A673 (cell line): ENCODE data around the gene TMEM168. TPM values are rescaled to one million over a fixed set of nuclear protein-coding genes. Genes with fewer than 3 reads are reported as not detected.

ENCODE experiments used
- BruUV-seq: library from RNA; stranded (reverse); fragments of 400-500 nt; replicated peaks from 2 replicates; lab custom pipeline; 2021; lab: Mats Ljungman, UMichigan
- CTCF ChIA-PET: fragments of 300-600 bp; sonication (Branson Sonifier 250); formaldehyde crosslinking; loops from one replicate; lab custom pipeline; 2022; ENCODE audit warnings: antibody characterized with exemption; lab: Charles Lee
- POLR2A ChIA-PET: fragments of 300-600 bp; sonication (Branson Sonifier 250); formaldehyde crosslinking; loops from one replicate; lab custom pipeline; 2022; ENCODE audit warnings: antibody characterized with exemption; ENCODE audit not compliant: low non-redundant PET; lab: Charles Lee
- DNase-seq: peaks from one replicate; pipeline ENCODE4 v3.0.0-alpha.2; 2015; ENCODE audit warnings: low spot score
- H3K27ac ChIP-seq: fragments of 200-600 bp; sonication (generic); 2 replicates; pipeline ENCODE4 v1.5.1; 2016; ENCODE audit warnings: mixed run types, low read depth, mild to moderate bottlenecking, mixed read lengths, antibody characterized with exemption, low read length; ENCODE audit not compliant: poor library complexity, severe bottlenecking
- H3K27me3 ChIP-seq: fragments of 200-600 bp; sonication (generic); replicated peaks from 2 replicates; pipeline ENCODE4 v1.6.1; 2017; ENCODE audit warnings: mixed run types, low read depth, mild to moderate bottlenecking, mixed read lengths, antibody characterized with exemption, low read length; ENCODE audit not compliant: insufficient read depth, poor library complexity
- H3K36me3 ChIP-seq: fragments of 200-600 bp; sonication (generic); 2 replicates; pipeline ENCODE4 v1.6.1; 2016; ENCODE audit warnings: mixed run types, mild to moderate bottlenecking, mixed read lengths, antibody characterized with exemption, low read length; ENCODE audit not compliant: insufficient read depth, poor library complexity, severe bottlenecking
- H3K4me1 ChIP-seq: fragments of 200-600 bp; sonication (generic); 2 replicates; pipeline ENCODE4 v1.6.1; 2017; ENCODE audit warnings: mixed run types, mild to moderate bottlenecking, mixed read lengths, antibody characterized with exemption, low read length; ENCODE audit not compliant: insufficient read depth, poor library complexity, severe bottlenecking
- H3K4me3 ChIP-seq: fragments of 200-600 bp; sonication (generic); 2 replicates; pipeline ENCODE4 v1.5.1; 2016; ENCODE audit warnings: low read depth, mixed run types, mild to moderate bottlenecking, mixed read lengths, low read length; ENCODE audit not compliant: poor library complexity, severe bottlenecking
- H3K9me3 ChIP-seq: fragments of 200-600 bp; sonication (generic); 2 replicates; pipeline ENCODE4 v1.6.1; 2016; ENCODE audit warnings: mixed run types, low read depth, mild to moderate bottlenecking, mixed read lengths, antibody characterized with exemption, low read length; ENCODE audit not compliant: poor library complexity, severe bottlenecking
- EZH2 ChIP-seq: fragments of 200-600 bp; sonication (generic); IDR thresholded peaks from 2 replicates; pipeline ENCODE4 v1.6.1; 2017; ENCODE audit warnings: borderline replicate concordance, low read depth, mild to moderate bottlenecking, mixed read lengths, antibody characterized with exemption, low read length; ENCODE audit not compliant: poor library complexity, severe bottlenecking
- intact Hi-C: fragments of 100-400 bp; cut with micrococcal nuclease; formaldehyde crosslinking; loops from one replicate; pipeline ENCODE4 v1.10.0; 2022; ENCODE audit not compliant: unreplicated experiment
- total RNA-seq: library from RNA; stranded (reverse); gene quantifications from 2 replicates; pipeline ENCODE4 v1.2.3, GENCODE V29; 2021
- TF ChIP-seq, protein P1 (sequence below): fragments of 300-800, 200-600 bp; sonication (generic); conservative IDR thresholded peaks from 2 replicates; pipeline ENCODE4 v1.5.1; 2017; ENCODE audit warnings: low read depth, mild to moderate bottlenecking, antibody characterized with exemption, low read length, moderate library complexity, mixed read lengths

Gene TMEM168
- total RNA-seq, 1 experiment from 2014 or later, result 26.4 TPM

DNA sequence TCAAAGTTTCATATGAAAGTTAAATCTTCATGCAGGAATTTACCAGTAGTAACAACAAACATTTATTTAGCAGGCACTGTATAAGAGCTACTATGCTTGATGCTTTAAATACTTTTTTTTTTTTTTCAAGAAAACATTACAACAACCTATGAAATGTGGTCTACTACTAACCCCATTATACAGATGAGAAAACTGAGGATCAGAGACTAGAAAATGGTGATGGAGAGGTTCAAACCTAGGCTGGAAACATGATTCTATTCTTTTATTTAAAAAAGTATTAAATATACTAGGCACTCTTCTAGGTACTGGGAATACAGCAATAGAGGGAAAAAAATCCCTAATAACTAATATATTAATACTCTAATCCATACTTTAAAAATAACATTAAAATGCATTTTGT, 40.6 kb upstream of the TMEM168 start:
- DNase-seq, result no peak
- Histone ChIP-seq H3K4me1 (no peaks in the 10 kb centered on the region), H3K36me3 (no peaks in the 10 kb centered on the region), H3K4me3 (no peak overlapping the region), H3K9me3 (peaks cover 13% of the 10 kb centered on the region), H3K27ac (no peak overlapping the region), H3K27me3 (no peaks in the 10 kb centered on the region)
- ChIA-PET CTCF (no interaction called here), POLR2A (no interaction called here)
- intact Hi-C loops, result no loop called here
- no TSS peak for BruUV-seq
- TF ChIP-seq, protein P1, sequence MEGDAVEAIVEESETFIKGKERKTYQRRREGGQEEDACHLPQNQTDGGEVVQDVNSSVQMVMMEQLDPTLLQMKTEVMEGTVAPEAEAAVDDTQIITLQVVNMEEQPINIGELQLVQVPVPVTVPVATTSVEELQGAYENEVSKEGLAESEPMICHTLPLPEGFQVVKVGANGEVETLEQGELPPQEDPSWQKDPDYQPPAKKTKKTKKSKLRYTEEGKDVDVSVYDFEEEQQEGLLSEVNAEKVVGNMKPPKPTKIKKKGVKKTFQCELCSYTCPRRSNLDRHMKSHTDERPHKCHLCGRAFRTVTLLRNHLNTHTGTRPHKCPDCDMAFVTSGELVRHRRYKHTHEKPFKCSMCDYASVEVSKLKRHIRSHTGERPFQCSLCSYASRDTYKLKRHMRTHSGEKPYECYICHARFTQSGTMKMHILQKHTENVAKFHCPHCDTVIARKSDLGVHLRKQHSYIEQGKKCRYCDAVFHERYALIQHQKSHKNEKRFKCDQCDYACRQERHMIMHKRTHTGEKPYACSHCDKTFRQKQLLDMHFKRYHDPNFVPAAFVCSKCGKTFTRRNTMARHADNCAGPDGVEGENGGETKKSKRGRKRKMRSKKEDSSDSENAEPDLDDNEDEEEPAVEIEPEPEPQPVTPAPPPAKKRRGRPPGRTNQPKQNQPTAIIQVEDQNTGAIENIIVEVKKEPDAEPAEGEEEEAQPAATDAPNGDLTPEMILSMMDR, result no peak
- TF ChIP-seq EZH2, result no peak

DNA sequence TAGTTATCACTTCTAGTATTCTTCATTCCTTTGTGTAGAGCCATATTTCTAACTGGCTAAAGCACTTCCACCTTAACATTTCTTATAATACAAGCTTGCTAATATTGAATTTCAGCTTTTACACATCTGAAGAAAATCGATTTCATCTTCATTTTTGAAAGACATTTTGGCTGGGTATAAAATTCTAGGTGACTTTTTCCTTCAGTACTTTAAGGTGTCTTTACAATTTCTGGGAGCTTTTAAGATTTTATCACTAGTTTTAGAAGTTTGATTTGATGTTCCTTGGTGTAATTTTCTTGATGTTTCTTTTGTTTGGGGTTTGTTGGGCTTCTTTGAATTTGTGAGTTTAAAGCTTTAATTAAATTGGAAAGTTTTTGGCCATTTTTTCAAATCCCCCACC, 38.5 kb upstream of the TMEM168 start:
- CTCF ChIA-PET, result no interaction called here
- H3K36me3 ChIP-seq, result no peaks in the 10 kb centered on the region

DNA sequence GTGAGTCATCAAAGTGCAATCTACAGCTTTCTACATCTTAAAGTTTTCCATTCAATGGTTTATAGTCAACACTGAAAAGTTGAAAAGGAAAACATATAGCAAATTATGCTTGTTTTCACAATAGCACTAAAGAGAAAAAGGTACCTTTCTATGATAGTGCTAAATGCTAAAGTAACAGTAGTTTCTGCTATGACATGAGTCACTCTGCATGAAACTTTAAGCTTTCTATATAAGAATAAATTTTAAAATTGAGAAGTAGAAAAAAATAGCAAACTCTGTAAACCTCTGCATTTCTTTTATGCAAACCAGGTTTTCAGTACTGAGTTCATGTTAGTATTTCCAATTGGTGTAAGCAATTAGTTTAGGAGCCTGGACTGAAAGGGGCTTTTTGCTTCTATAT, 31.2 kb upstream of the TMEM168 start:
- Histone ChIP-seq H3K36me3 (no peaks in the 10 kb centered on the region), H3K9me3 (no peaks in the 10 kb centered on the region), H3K27me3 (no peaks in the 10 kb centered on the region), H3K4me1 (no peaks in the 10 kb centered on the region), H3K4me3 (no peak overlapping the region), H3K27ac (no peak overlapping the region)
- POLR2A ChIA-PET, result no interaction called here
- no TSS peak for BruUV-seq
- TF ChIP-seq EZH2, result no peak
- TF ChIP-seq, protein P1, result no peak
- CTCF ChIA-PET, result no interaction called here
- no peak for DNase-seq
- intact Hi-C loops, result no loop called here

More for the DNA sequence above, 38.5 kb upstream of the TMEM168 start:
- BruUV-seq, result no TSS peak
- DNase-seq, result no peak
- H3K27me3 ChIP-seq, result no peaks in the 10 kb centered on the region
- POLR2A ChIA-PET, result no interaction called here
- H3K27ac ChIP-seq, result no peak overlapping the region
- H3K9me3 ChIP-seq, result peaks cover 13% of the 10 kb centered on the region
- no peaks in the 10 kb centered on the region for H3K4me1 ChIP-seq
- TF ChIP-seq, protein P1, result no peak
- no peak for TF ChIP-seq EZH2
- intact Hi-C loops, result no loop called here
- no peak overlapping the region for H3K4me3 ChIP-seq
